Measurements from ENCODE around the gene CACNA2D1.

Gene CACNA2D1

GRCh38 chr7:82234457-82235049, 209.0 kb downstream of the CACNA2D1 start:
- DNase-seq (ENCODE audit: low read depth in 1 of 2, low spot score in 1 of 2), result no peak

- DNase-seq (ENCODE audit: low read depth in 1 of 2, low spot score in 1 of 2), result no peak
These were observed 212.6 kb downstream of the CACNA2D1 start for GRCh38 chr7:82230811-82231581.

- DNase-seq (ENCODE audit: low read depth in 1 of 2, low spot score in 1 of 2), result no peak
These were observed 214.4 kb downstream of the CACNA2D1 start for GRCh38 chr7:82229164-82229563.

GRCh38 chr7:82226191-82226590, 217.4 kb downstream of the CACNA2D1 start:
- no peak for DNase-seq (ENCODE audit: low read depth in 1 of 2, low spot score in 1 of 2)

- DNase-seq (ENCODE audit: low read depth in 1 of 2, low spot score in 1 of 2), result no peak
These were observed 219.0 kb downstream of the CACNA2D1 start for GRCh38 chr7:82224529-82224928.

GRCh38 chr7:82223580-82223979, 220.0 kb downstream of the CACNA2D1 start:
- no peak for DNase-seq (ENCODE audit: low read depth in 1 of 2, low spot score in 1 of 2)

GRCh38 chr7:82221152-82221674, 222.4 kb downstream of the CACNA2D1 start:
- DNase-seq (ENCODE audit: low read depth in 1 of 2, low spot score in 1 of 2), result no peak

GRCh38 chr7:82212466-82212865, 231.1 kb downstream of the CACNA2D1 start:
- DNase-seq (ENCODE audit: low read depth in 1 of 2, low spot score in 1 of 2), result no peak

- DNase-seq (ENCODE audit: low read depth in 1 of 2, low spot score in 1 of 2), result no peak
These were observed 232.2 kb downstream of the CACNA2D1 start for GRCh38 chr7:82211333-82211732.

- no peak for DNase-seq (ENCODE audit: low read depth in 1 of 2, low spot score in 1 of 2)
These were observed 233.0 kb downstream of the CACNA2D1 start for GRCh38 chr7:82210416-82211184.

- DNase-seq (ENCODE audit: low read depth in 1 of 2, low spot score in 1 of 2), result no peak
These were observed 234.3 kb downstream of the CACNA2D1 start for GRCh38 chr7:82209179-82209747.

- no peak for DNase-seq (ENCODE audit: low read depth in 1 of 2, low spot score in 1 of 2)
These were observed 238.9 kb downstream of the CACNA2D1 start for GRCh38 chr7:82204694-82205093.

GRCh38 chr7:82202965-82203364, 240.6 kb downstream of the CACNA2D1 start:
- no peak for DNase-seq (ENCODE audit: low read depth in 1 of 2, low spot score in 1 of 2)

- no peak for DNase-seq (ENCODE audit: low read depth in 1 of 2, low spot score in 1 of 2)
These were observed 241.5 kb downstream of the CACNA2D1 start for GRCh38 chr7:82202107-82202506.

- no peak for DNase-seq (ENCODE audit: low read depth in 1 of 2, low spot score in 1 of 2)
These were observed 243.0 kb downstream of the CACNA2D1 start for GRCh38 chr7:82200601-82201000.

GRCh38 chr7:82194016-82194643, 249.4 kb downstream of the CACNA2D1 start:
- DNase-seq (ENCODE audit: low read depth in 1 of 2, low spot score in 1 of 2), result no peak

GRCh38 chr7:82188636-82189035, 254.9 kb downstream of the CACNA2D1 start:
- DNase-seq (ENCODE audit: low read depth in 1 of 2, low spot score in 1 of 2), result no peak

- no peak for DNase-seq (ENCODE audit: low read depth in 1 of 2, low spot score in 1 of 2)
These were observed 258.1 kb downstream of the CACNA2D1 start for GRCh38 chr7:82185443-82185842.

- no peak for DNase-seq (ENCODE audit: low read depth in 1 of 2, low spot score in 1 of 2)
These were observed 259.9 kb downstream of the CACNA2D1 start for GRCh38 chr7:82183634-82184033.

GRCh38 chr7:82179311-82179710, 264.3 kb downstream of the CACNA2D1 start:
- DNase-seq (ENCODE audit: low read depth in 1 of 2, low spot score in 1 of 2), result no peak

- DNase-seq (ENCODE audit: low read depth in 1 of 2, low spot score in 1 of 2), result no peak
These were observed 268.3 kb downstream of the CACNA2D1 start for GRCh38 chr7:82175319-82175718.

Measured in stimulated activated CD4-positive, alpha-beta T cell treated with anti-CD3 and anti-CD28 coated beads, Interleukin-15, amount 100 ng/mL, for 1 hour (primary cell).